HG03064 (cell line): Measurements from ENCODE around the gene MYH3.
"Not testable (repeated sequence)": the region's sequence is repeated elsewhere in the genome, so short reads cannot be mapped to it uniquely, and the experiment has no call there.

Source experiments
- ATAC-seq: cut with Tn5 transposase; IDR thresholded peaks from one replicate; pipeline ENCODE4 v1.9.1; 2021; ENCODE audit warnings: low read depth; ENCODE audit not compliant: unreplicated experiment

Gene MYH3

GRCh38 chr17:10657148-10657547 is at the start of gene MYH3:
Gene MYH3 (minus strand): TSS chr17:10657309. CDS start chr17:10655064, 2,245 bp downstream.
- ATAC-seq = no peak

GRCh38 chr17:10705727-10706126 is 48.6 kb upstream of the MYH3 start:
- ATAC-seq = no peak

- ATAC-seq = no peak
Measured at GRCh38 chr17:10702574-10702973, 45.5 kb upstream of the MYH3 start.

GRCh38 chr17:10699856-10700255 is 42.7 kb upstream of the MYH3 start:
- no peak for ATAC-seq

GRCh38 chr17:10698096-10698818 is 41.1 kb upstream of the MYH3 start:
- ATAC-seq = no peak

- peak; percentile 95 for ATAC-seq
Measured at GRCh38 chr17:10697092-10698081, 40.3 kb upstream of the MYH3 start, which contains the start of the genes ADPRM and SCO1. Gene ADPRM (plus strand): TSS chr17:10697594. CDS start chr17:10704927, 7,333 bp downstream. Gene SCO1 (minus strand): TSS chr17:10697533. CDS start chr17:10697507, 26 bp downstream.

GRCh38 chr17:10695875-10696407 is 38.8 kb upstream of the MYH3 start:
- not testable (repeated sequence) for ATAC-seq

- ATAC-seq = no peak
Measured at GRCh38 chr17:10687499-10687898, 30.4 kb upstream of the MYH3 start.

- no peak for ATAC-seq
Measured at GRCh38 chr17:10683853-10684252, 26.7 kb upstream of the MYH3 start.

- ATAC-seq = no peak
Measured at GRCh38 chr17:10681866-10682446, 24.8 kb upstream of the MYH3 start.

- no peak for ATAC-seq
Measured at GRCh38 chr17:10674704-10675103, 17.6 kb upstream of the MYH3 start.

GRCh38 chr17:10673312-10673711 is 16.2 kb upstream of the MYH3 start:
- ATAC-seq = no peak

- ATAC-seq = no peak
Measured at GRCh38 chr17:10668775-10669174, 11.7 kb upstream of the MYH3 start.

GRCh38 chr17:10666906-10667305 is 9.8 kb upstream of the MYH3 start:
- ATAC-seq = no peak

- no peak for ATAC-seq
Measured at GRCh38 chr17:10664571-10664970, 7.5 kb upstream of the MYH3 start.

GRCh38 chr17:10663231-10663630 is 6.1 kb upstream of the MYH3 start:
- no peak for ATAC-seq

- ATAC-seq = no peak
Measured at GRCh38 chr17:10661437-10661836, 4.3 kb upstream of the MYH3 start.

- no peak for ATAC-seq
Measured at GRCh38 chr17:10657879-10658278, 770 bp upstream of the MYH3 start.

- ATAC-seq = no peak
Measured at GRCh38 chr17:10653987-10654386, 3.1 kb downstream of the MYH3 start.

GRCh38 chr17:10652984-10653659 is 4.0 kb downstream of the MYH3 start:
- ATAC-seq = no peak
